Stimulated activated CD4-positive, alpha-beta T cell treated with anti-CD3 and anti-CD28 coated beads, TNF-alpha, amount 100 ng/mL, for 24 hours (primary cell): ENCODE data around the gene PLK2.
A peak's percentile ranks its signal among the peaks of the same experiment; 100 is the strongest.

Source experiments
- DNase-seq, 3 experiments: peaks; one replicate each; pipeline ENCODE4 v3.0.0-alpha.2; 2020; ENCODE audit warnings: low read depth in 3 of 3

PLK2 gene

DNA sequence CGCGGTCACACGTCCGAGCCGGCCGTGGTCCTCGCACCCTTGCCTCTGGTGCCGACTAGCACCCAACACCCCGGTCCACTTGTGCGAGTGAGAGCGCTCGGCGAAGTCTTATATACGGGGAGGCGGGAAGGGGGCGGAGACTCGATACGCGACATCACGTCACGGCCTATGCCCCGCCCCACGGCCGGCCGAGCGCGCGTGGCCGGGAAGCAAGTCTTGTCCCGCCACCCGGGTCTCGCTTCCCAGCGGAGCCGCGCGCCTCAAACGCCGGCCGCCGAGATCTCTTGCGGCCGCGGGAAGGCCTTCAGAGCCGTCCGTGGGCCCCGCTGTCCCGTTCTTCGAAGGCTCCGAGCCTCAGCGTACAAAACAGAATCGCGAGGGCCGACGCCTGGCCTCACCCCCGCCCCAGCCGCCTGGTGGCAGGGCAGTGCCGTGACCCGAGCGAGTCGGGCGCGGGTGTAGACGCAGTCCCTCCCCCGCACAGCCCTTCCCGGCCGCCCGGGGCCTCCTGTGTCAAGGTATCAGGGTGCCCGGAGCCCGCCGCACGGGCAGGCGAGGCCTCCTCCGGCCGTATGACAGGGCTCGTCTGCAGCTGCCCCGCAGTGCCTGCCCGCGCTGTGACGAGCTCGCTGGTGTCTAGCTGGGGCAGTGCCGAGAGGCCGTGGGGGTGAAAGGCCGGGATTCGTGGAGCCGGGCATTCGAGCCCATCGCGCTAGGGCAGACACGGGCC lies at the start of gene PLK2:
Gene PLK2 (minus strand): TSS at position 85 of the 730 bp plus-strand sequence. CDS start 127 bp downstream, outside the sequence.
- peak; percentile 75 to 81 (median 77) for DNase-seq

DNA sequence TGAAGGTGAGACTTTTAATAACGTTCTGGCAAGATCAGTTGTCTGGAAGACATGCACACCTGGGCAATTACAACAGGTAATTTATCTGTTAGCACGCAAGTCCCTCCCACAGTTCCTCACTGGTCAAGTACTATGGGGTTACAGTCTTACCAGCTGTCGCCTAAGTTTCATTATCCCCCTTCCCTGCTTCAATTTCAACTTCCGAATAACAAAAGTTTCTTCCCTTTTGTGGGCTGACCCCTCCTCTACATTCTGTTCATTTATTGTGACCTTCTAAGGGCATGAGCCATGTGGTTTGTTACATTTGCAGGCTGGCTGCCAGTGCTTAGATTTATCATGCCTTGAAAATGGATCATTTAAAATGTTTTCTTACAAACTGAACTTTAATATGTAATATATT lies 47.8 kb upstream of the PLK2 start:
- no peak for DNase-seq

DNA sequence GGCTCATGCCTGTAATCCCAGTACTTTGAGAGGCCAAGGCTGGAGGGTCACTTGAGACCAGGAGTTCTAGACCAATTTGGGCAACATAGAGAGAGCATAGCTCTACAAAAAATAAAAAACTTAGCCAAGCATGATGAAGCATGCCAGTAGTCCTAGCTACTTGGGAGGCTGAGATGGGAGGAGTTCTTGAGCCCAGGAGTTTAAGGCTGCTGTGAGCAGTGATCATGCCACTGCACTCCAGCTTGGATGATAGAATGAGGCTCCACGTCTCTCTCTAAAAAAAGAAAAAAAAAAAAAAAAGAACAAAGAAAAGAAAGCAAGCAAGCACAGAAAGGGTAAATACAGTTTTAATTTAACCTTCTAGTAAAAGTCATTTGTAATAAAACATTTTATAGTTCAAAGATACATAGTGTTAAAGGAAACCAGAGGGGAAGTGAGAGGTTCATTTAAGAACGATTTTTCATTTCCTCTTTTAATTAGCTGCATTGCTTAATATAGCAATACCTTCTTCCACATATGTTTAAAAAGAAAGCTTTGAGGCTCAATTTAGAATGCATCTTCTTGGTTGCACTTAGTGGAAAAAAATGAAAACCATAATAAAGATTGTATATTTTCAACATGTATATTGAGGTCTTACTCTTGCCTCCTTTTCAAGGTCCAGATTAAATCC lies 46.2 kb upstream of the PLK2 start:
- no peak for DNase-seq

DNA sequence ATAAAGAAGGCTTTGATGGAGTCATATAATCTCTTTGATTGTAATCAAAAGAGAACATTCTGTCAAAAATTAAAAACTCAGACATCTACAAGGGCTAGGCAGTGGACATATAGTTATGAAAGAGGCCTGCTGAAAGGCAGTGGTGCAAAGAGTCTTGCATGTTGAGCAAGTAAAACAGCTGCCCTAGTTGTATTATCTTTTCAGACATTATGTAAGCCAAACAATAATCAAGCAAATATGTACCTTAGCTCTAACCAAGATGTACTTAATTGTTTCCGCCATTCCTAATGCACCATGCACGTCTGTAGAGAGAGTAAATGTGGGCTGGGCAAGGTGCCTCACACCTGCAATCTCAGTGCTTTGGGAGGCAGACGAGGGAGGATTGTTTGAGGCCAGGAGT lies 45.6 kb upstream of the PLK2 start:
- no peak for DNase-seq

DNA sequence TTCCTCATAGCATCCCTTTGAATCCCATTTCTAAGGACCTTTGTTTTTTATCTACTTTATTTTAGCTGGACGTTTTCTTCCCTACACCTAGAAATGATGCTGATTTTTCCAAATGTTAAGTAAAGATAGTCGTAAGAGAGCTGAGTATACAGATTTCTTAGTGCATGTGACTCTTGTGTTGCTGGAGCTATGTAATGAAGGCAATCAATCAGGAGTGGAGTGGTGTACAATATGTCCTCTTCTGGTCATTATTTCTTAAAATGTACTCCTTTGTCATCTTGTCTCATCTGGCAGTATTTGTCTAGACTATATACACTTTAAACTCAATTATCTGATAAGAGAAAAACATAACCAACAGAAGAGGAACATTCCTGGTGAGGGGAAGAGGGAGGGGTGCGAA lies 44.9 kb upstream of the PLK2 start:
- DNase-seq: no peak

DNA sequence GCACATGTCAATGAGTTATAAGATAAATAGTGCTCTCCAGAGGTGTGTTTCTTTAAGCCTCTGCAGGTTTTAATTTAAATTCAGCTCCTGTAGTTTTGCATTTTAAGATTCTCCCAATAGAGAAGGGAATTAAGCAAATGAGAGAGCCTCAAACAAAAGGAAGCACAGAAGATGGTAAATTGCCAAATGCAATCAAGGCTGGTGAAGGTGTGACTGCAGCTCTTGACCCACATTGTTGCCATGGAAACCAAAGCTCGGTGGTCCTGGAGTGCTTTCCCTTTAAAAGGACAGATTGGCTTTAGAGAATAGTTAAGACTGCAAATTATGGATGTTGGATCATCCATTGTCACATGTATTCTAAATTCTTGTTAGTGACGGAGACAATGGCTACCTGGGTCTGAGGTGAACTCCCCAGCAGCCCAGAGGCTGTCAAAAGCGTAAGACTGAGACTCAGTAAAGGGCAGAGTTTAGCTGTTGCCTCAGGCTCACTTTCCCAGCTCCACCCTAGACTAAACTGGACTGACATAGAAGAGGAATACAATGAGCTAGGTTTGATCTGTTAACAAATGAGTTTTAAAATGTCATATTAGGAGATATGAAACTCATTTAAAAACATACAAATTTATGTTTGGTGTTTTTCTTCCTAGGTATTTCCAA lies 43.6 kb upstream of the PLK2 start:
- DNase-seq: no peak

DNA sequence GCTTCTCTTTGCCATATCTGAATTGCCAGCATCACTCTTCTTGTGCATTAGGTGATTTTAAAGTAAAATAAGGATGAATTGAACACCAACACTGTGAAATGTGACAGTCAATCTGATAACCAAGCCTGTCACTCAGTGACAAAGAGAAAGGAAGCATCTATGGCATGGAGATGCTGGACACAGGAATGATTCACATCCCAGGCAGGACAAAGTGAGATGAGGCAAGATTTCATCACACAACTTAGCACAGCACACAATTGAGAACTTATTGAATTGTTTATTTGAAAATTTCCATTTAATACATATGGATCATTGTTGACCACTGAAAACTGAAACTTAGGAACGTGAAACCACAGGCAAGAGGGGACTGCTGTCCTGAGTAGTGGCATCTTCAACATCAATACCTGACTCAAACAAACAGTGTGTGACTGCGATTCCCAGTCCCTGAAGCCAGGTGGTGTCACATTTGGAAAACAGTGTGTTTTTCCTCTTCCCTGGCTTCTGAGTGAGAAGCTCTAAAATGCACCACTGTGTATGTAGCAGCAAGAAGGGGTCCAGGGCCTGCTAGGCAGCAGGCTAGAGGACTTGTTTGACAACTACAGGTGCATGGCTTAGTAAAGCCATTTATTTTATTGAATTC lies 42.0 kb upstream of the PLK2 start:
- DNase-seq: no peak

DNA sequence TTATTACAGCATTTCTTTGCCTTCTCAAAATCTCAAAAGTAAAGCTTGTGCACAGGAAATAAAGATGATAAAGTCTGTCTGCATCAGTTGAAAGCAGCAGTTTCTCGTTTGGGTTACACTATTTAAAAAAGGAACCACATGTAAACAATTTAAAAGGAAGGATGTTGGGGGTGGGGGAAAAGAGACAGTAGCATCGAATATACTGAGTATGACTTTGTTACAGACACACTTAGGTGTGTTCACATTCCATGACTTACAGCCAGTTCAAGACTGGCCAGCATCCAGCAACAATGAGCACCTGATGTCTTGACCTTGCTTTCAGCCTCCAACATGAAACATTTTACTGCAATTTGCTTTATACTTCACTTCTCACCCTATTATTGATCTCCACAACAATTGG lies 40.1 kb upstream of the PLK2 start:
- DNase-seq: no peak

DNA sequence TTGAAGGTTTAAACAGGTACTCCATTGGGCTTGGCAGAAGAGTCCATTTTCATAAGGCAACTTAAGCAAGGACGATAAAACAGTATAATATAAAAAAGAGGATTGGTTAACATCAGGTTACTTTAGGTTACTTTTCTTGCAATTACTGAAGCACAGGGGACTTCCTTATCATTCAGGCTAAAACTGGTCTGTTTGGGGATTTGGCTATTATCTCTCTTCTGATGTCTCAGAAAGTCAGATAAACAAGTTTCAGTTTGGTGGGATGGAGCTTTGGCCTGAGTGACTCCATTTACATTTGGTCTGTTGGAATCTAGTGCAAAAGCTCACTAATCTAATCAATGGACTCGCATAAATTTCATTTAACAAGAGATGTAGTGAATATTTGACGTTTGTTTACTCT lies 39.3 kb upstream of the PLK2 start:
- no peak for DNase-seq

DNA sequence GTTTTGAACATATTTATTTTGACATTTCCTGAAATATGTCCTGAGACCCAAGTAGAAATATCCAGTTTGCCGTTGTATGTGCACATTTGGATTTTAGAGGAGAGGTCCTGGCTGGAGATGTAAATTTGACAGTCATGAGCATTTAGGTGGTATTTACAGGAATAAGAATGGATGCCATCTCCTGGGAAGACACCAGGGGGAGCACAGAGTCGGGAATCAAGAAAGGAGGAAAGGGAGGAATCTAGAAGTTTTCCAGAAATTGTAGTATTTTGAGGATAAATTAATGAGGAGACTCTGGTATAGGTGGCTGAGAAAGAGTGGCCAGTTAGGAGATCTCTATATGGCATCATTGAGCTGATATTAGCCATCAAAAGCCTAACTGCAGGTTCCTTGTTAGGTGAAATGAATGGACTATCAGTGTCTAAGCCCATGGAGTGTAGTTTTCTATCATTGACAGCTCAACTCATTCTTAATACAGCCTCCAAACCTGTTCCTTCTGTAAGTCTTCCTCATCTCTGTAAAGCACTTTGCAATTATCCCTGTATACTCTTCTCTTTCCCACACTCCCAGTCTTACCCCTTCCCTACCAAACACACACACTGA lies 38.6 kb upstream of the PLK2 start:
- DNase-seq: no peak

DNA sequence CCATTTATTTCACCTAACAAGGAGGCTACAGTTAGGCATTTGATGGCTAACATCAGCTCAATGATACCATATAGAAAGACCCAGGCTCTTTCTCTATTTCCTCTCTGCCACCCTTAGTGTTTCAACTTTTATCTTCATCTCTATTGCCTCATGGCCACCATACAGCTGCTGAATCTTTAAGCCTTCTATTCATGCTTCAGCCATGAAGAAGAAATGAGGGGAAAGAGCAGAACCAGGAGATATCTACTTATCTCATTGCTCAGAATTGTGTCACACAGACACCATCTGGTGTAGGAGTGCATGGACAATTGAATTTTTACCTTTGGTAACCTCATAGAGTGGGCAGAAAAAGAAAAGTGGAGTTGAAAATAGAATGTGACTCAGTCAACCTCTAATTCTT lies 38.0 kb upstream of the PLK2 start:
- DNase-seq: no peak

DNA sequence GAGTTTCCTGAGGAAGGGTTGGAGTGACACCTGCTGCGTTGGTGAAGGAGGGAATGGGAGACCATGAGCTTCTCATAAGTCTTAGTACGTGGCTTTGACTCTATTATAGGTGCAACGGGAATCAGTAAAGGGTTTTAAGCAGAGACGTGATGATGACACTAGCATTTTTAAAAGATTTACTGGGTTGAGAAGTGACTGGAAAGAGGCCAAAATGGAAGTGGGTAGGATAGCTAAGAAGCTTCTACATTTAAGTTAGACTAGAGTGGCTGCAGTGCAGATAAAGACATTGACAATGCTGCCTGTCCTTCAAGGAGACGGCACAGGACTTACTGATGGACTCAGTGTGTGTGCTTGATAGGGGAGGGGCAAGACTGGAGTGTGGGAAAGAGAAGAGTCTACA lies 37.5 kb upstream of the PLK2 start:
- no peak for DNase-seq

DNA sequence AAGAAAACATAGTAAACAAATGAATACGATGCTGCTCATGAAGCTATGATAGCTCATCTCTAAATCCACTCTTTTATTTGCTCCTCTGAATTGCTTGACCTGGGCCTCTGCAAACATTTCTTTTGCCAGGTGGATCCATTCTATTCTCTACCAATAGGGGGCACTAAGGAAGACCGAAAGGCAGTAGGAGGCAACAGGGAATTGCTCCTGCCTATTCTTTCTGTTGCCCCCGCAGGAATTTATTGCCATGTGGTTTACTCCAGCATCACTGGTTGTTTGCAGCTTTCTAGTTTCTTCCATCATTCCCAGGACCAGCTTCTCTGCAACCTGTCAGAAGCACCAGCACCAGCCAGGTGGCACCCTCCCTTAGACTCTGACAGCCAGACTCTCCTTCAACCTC lies 36.6 kb upstream of the PLK2 start:
- no peak for DNase-seq

DNA sequence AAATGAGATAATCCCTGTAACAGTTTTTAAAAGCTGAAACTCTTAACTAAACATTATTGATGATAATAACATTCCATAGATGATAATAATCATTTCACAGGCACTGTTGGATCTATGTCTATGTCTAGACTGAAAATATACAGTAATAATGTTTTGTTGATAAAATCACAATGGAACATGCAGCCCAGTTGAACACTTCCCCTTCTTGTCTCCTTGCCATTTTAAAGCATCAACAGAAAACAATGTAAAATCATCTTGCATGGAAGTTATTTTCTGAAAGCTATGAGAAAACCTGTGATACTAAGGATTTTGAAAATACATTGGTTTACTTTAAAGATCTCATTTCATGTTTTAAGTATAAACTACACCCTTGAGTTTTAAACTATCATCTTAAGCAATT lies 33.3 kb upstream of the PLK2 start:
- no peak for DNase-seq

DNA sequence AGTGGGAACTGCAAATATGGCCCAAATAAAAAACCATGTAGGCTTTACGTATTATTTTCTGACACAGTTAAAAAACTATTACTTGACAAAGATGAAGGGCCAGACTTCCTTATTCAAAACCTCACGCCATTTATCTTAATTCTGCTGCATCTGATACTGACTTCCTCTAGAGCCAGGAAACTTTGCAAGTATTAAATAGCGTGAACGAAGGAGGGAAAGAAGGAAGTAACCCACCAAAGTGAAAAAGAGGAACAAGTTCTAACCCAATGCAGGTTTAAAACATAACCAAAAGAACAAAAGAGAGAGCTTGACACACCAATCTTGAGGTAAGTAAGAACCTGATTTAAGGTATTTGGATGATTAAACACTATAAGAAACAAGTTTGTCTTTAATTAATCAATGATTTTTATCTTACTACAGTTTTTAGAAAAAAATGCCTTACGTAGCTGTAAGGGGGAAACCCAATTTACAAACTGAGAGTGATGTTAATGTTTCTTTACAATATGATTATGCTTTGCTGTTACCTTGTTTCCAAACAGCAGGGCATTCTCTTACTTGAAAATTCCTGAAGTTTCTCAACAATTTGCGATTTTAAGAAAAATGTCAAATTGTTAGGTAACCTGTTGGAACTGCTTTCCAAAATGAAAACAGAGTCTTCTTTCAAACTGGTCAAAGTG lies 31.5 kb upstream of the PLK2 start, which contains the start of gene GAPT:
Gene GAPT (plus strand): TSS at position 220 of the 677 bp plus-strand sequence. CDS start 3,102 bp downstream, outside the sequence.
- DNase-seq: no peak

DNA sequence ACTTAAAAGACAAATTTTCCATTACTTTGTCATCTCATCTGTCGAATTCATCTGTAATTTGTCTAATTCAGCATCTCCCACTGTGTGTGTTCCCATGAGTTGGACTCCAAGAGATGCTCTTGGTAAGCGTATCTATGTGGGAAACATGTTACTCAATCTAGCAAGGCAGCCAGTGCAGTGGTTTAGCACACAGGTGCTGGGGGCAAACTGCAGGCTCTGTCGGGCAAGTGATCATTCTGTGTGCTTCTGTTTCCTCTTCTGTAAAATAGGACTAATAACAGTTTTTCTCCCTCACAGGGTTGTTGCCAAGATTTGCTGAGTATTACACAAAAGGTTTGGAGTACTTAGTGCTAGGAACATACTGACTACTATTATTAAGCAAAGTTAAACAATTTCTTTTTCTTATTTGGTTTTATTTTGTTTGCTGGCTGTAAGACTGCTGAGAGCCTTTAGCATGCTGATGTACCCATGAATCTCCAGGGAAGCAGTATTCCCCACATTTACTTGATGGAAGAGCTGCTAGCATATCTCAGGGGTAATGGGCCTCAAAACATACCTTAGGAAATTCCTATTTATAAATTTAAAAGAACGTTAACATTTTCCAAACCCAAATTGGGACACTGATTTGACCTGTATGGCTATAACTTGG lies 30.6 kb upstream of the PLK2 start:
- no peak for DNase-seq

DNA sequence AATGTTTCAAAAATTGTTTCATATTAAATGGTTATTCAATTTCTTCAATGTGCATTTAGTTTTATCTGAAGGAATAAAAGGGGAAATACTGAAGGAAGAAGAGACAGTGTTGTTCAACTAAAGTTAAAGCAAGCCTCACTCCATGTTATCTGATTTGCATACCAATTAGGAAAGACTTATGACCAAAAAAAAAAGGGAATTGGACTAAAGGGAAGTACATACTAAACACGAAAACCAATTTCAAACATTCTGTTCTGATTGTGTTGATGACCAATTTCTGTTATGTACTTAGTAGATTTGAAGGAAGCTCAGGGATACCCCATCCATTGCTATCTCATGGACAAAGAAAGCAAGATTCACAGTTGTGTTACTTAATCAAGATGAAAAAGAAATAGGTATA lies 26.4 kb upstream of the PLK2 start:
- no peak for DNase-seq

DNA sequence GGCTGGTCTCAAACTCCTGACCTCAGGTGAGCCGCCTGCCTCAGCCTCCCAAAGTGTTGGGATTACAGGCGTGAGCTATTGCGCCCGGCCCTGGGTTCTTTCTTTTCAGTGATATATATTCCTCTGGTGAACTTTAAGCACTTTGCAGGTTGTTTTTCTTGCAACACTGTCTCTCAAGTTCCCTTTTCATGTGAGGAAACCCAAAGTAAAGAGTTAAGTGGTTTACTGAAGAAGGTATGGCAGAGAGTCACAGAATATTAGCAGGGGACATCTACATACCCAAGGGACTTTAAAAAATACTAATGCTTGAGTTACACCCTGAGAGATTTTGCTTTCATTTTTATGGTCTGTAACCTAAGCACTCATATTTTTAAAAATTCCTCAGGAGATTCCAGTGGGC lies 24.6 kb upstream of the PLK2 start:
- DNase-seq: no peak

DNA sequence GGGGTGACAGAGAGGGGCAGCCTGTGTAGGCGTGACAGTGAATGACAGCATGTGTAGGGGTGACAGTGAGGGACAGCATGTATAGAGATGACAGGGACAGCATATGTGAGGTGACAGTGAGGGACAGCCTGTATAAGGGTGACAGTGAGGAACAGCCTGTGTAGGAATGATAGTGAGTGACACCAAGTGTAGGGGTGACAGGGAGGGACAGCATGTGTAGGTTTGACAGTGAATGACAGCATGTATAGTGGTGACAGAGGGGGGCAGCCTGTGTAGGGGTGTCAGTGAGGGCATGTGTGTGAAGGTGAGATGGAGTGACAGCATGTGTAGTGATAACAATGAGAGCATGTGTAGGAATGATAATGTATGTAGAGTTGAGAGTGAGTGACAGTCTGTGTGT lies 22.6 kb upstream of the PLK2 start:
- DNase-seq: no peak

DNA sequence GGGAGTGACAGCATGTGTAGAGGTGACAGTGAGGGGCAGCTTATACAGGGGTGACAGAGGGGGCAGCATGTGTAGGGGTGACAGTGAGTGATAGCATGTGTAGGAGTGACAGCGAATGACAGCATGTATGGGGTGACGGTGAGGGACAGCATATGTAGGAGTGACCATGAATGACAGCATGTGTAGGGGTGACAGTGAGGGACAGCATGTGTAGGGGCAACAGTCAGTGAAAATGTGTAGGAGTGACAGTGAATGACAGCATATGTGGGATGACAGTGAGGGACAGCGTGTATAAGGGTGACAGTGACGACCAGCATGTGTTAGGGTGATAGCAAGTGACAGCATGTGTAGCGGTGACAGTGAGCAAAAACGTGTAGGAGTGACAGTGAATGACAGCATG lies 21.9 kb upstream of the PLK2 start:
- no peak for DNase-seq

DNA sequence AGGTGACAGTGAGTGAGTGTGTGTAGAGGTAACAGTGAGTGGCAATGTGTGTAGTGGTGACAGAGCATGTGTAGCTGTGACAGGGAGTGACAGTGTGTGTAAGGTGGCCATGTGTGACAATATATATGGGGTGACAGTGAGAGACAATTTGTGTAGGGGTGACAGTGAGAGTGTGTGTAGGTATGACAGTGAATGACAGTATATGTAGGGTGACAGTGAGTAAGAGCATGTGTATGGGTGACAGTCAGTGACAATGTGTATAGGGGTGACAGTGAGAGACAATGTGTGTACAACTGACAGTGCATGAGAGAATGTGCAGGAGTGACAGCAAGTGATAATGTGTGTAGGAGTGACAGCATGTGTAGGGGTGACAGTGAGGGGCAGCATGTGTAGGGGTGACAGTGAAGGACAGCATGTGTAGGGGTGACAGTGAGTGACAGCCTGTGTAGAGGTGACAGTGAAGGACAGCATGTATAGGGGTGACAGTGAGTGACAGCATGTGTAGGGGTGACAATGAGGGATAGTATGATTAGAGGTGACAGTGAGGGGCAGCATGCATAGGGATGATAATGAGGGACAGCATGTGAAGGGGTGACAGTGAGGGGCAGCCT lies 21.3 kb upstream of the PLK2 start:
- no peak for DNase-seq
